HEK293T (cell line): ENCODE data around the gene LNPEP.

Source experiments
- ARNT ChIP-seq: fragments of 450-650 bp; IDR thresholded peaks from 2 replicates; pipeline ENCODE4 v1.6.1; 2017; ENCODE audit warnings: mild to moderate bottlenecking
- BHLHE40 ChIP-seq: fragments of 450-650 bp; IDR thresholded peaks from 2 replicates; pipeline ENCODE4 v1.6.1; 2016; ENCODE audit warnings: mild to moderate bottlenecking, moderate library complexity, borderline replicate concordance
- ELF4 ChIP-seq: fragments of 450-650 bp; IDR thresholded peaks from 2 replicates; pipeline ENCODE4 v1.6.1; 2017; ENCODE audit warnings: antibody characterized with exemption
- FOXA1 ChIP-seq: fragments of 450-650 bp; IDR thresholded peaks from 2 replicates; pipeline ENCODE4 v1.6.1; 2016; ENCODE audit warnings: mild to moderate bottlenecking
- FOXM1 ChIP-seq: fragments of 450-650 bp; IDR thresholded peaks from 2 replicates; pipeline ENCODE4 v1.6.1; 2017; ENCODE audit warnings: mild to moderate bottlenecking, borderline replicate concordance
- L3MBTL2 ChIP-seq: fragments of 450-650 bp; conservative IDR thresholded peaks from 2 replicates; pipeline ENCODE4 v1.6.1; 2016; ENCODE audit warnings: mild to moderate bottlenecking
- LEF1 ChIP-seq: fragments of 450-650 bp; IDR thresholded peaks from 2 replicates; pipeline ENCODE4 v1.6.1; 2017; ENCODE audit warnings: mild to moderate bottlenecking, borderline replicate concordance
- SP1 ChIP-seq: fragments of 450-650 bp; IDR thresholded peaks from 2 replicates; pipeline ENCODE4 v1.6.1; 2017
- TARDBP ChIP-seq: fragments of 450-650 bp; IDR thresholded peaks from 2 replicates; pipeline ENCODE4 v1.6.1; 2016
- ZNF384 ChIP-seq: fragments of 450-650 bp; IDR thresholded peaks from 2 replicates; pipeline ENCODE4 v1.6.1; 2016

- TF ChIP-seq BHLHE40 (no peak), ARNT (no peak), FOXA1 (no peak), ELF4 (no peak), FOXM1 (no peak), LEF1 (no peak), ZNF384 (no peak), L3MBTL2 (no peak), SP1 (no peak), TARDBP (no peak)
These were observed 139.1 kb downstream of the LNPEP start for GRCh38 chr5:97074859-97075489.
